NCI-H2196 treated with DMSO at 0.1 percent for 48 hours (cell line): ENCODE measurements around the gene HAGHL.
"Not testable (repeated sequence)": the region's sequence is repeated elsewhere in the genome, so short reads cannot be mapped to it uniquely, and the experiment has no call there.

Experiments
- DNase-seq: peaks from one replicate; lab custom pipeline; 2025; ENCODE audit not compliant: unreplicated experiment; lab: John Stamatoyannopoulos, UW

The HAGHL gene

DNA sequence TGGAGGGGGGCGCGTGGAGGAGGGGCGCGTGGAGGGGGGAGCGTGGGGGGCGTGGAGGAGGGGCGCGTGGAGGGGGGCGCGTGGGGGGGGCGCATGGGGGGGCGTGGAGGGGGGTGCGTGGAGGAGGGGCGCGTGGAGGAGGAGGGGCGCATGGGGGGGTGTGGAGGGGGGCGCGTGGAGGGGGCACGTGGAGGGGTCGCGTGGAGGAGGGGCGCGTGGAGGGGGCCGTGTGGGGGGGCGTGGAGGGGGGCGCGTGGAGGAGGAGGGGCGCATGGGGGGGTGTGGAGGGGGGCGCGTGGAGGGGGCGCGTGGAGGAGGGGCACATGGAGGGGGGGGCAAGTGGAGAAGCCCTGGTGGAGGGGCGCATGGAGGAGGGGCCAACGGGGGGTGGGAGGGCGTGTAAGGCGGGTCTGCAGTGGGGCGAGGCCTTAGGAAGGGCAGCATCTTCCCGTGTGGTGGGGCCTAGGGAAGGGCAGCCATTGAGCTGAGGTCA lies 40.9 kb downstream of the HAGHL start:
- no peak for DNase-seq

DNA sequence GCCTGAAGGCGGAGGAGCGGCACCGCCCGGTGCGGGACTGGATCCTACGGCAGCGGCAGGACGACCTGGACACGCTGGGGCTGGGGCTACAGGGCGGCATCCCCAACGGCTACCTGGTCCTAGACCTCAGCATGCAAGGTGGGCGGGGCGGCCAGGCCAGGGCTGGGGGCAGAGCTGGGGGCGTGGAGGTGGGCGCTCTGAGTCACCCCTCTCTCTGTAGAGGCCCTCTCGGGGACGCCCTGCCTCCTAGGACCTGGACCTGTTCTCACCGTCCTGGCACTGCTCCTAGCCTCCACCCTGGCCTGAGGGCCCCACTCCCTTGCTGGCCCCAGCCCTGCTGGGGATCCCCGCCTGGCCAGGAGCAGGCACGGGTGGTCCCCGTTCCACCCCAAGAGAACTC lies 41.5 kb downstream of the HAGHL start:
- DNase-seq, result no peak

DNA sequence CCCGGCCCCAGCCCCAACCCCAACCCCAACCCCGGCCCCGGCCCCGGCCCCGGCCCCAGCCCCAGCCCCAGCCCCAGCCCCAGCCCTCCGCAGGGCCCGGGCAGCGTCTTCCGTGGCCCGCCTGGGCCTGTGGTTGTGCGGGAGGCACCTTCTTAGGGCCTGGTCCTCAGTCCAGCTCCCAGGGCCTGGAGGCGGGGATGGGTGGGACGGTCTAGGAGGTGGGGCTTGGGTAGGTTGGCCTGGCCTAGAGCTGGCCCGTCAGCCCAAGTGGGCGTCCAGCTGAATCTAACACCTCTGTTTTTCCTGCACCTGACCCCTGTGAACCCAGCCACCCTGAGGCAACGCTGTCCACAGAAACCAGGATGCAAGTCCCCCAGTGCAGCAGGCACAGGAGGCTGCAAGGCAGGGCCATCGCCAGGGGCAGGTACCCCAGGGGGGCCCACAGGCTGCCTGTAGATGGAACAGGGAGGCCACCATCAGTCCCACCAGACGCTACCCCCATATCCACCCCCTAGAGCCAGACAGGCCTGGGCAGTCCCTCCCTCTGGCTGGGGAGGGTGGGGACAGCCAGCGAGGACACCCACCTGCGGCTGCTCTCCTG lies 42.4 kb downstream of the HAGHL start:
- no peak for DNase-seq

DNA sequence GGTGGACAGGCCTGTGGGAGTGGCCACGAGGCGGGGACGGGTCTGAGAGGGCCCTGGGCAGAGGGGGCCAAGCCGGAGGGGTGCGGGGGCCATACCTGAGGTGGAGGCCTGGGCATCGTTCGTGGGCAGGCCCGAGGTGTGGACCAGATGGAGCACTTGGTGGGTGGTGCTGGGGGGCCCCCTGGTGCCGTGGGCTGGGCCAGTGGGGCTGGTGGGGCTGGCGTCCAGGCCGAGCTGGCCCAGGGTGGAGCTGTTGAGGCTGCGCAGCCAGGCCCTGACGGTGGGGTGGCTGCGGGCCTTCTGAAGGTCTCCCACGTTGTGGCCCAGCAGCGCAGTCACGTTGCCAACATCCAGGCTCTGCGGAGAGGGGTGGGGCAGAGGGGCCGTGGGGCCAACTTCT lies 43.0 kb downstream of the HAGHL start:
- DNase-seq, result no peak

DNA sequence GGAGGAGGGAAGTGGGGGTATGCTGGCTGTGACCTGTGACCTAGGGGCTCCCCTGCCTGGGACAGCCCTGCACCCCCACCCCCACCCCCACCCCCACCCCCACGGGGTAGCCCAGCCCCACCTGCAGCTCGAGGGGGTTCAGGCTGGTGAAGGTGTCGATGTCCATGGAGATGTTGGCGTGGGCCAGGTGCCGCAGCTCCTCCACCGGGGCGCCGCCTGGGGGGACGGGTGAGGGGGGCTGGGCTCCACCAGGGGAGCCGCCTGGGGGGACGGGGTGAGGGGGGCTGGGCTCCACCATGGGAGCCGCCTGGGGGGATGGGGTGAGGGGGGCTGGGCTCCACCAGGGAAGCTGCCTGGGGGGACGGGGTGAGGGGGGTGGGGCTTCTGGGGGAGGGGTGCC lies 43.5 kb downstream of the HAGHL start:
- no peak for DNase-seq

DNA sequence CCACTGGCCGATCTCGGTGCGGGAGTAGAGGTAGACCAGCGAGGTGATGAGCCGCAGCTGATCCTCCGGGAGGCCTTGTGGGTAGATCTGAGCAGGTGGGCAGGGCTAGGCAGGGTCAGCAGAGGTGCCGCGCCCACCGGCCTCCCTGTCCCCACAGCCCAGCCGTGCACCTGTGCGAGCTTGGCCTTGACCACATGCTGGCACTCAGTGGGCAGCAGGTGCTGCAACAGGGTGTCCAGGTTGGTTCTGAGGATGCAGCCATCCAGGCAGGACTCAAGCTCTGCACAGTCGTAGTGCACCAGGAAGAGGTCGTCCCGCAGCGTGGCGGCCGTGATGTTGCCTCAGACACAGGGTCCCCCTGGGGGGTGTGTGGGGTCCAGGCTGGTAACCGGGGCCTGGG lies 46.1 kb downstream of the HAGHL start:
- DNase-seq, result no peak

DNA sequence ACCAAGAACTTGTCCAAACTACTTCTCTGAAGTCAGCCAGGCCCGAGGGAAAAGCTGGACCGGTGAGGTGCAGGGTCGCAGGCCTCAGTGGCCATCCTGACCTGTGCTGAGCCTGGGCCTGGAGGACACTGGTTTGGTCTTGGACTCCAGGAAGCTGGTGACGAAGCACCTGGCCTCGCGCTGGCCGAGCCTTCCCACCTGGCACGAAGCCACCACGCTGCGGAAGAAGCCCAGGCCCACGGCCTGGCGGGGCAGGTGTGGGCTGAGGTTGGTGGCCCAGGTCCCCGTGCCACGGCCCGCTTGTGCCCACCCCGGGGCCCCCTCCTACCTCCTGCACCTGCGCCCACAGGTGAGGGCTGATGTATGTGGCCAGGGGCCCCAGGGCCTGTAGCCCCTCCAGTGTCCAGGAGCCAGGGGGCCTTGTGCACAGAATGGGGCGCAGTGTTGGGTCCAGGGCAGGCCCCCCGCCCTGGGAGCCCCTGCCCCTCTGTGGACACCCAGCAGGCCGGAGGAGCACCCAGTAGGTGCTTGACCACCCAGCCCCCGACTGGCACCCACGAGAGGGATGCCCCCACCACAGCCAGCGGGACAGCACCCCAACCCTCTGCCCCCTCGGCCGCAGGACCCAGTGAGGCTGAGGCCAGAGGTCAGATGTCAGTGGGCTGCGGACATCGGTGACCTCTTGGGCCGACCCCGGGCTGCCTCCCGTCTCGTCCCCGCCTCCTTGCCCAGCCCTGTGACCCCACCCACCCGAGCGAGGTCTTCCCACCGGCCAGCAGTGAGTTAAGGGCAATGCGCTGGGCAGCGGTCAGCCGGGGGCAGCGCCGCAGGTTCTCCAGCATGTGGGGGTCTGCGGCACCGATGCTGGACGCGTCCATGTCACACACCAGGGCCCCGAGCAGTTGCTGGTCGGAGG lies 47.4 kb downstream of the HAGHL start:
- DNase-seq, result no peak

DNA sequence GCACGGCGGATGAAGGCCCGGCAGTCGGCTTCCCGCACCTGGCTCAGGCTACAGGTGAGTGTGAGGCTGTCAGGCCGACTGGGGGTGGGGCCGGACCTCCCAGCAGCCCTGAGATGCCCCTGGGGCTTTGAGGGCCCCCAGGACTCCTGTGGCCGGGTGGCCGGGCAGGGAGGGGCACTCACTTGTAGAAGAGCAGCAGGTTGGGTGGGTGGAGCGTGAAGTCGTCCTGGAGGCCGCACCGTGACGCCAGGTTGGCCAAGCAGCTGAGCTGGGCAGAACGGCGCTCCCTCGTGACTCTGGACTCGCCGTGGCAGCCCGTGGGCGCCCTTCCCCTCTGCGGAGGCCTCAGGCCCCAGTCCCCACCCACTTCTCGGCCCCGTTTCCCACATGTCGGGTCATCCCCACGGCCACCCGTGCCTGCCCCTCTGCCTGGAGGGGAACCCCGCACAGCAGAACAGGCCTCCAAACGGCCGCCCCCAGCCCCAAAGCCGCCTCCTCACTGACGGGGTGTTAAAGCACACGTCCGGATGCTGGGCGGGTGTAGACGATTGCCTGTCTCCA lies 48.4 kb downstream of the HAGHL start:
- DNase-seq, result no peak

DNA sequence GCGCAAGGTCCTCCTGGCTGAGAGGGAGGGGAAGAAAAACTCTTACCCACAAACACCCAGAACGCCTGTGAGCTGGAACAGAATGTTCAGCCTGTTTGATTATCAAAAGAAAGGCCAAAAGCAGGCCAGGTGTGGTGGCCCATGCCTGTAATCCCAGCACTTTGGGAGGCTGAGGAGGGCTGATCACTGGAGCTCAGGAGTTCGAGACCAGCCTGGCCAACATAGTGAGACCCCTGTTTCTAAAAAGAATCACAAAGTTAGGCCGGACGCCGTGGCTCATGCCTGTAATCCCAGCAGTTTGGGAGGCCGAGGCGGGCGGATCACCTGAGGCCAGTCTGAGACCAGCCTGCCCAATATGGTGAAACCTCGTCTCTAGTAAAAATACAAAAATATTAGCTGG lies 49.4 kb downstream of the HAGHL start:
- not testable (repeated sequence) for DNase-seq

DNA sequence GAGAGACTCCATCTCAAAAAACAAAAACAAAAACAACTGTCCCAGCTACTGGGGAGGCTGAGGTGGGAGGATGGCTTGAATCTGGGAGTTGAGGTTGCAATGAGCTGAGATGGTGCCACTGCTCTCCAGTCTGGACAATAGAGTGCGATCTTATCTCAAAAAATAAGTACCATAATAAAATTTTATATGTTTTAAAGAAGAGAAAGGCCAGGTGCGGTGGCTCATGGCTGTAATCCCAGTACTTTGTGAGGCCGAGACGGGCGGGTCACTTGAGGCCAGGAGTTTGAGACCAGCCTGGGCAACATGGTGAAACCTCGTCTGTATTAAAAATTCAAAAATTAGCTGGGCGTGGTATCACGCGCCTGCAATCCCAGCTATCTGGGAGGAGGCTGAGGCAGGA lies 49.9 kb downstream of the HAGHL start:
- no peak for DNase-seq

DNA sequence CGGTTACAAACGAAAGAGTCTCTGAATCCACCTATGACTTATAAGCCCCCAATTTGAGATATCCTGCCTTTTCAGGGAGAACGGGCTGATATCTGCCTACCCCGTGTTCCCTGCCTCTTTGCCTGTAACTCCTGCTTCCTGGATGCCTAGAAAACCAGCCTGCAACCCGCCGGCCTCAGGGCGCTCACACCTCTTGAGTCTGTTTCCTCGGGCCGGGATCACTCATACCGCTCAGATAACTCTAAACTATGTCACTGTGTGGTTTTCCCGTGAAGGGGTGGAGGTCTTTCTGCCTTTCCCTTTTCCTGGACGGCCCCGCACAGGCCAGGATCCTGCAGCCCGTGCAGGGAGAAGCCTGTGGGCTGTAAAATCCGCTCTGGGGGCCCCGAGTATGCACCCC lies 50.9 kb downstream of the HAGHL start:
- DNase-seq, result no peak

DNA sequence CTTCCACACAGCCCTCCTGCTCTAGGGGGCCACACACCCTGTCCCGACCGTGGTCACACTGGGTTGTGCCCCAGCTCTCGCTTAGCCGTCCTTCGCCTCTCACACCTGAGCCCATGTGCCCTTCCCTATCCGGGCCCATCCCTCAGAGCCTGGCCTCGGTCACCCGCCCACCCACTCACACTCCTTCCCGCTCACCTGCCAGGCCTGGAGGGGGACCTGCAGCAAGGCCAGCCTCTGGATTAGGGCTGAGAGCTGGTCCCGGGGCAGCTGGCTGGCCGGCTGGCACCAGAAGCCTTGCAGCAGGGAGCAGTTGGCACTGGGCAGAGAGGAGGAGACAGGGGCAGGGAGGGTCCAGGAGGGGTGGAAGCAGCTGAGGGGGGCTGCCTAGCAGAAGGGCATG lies 51.5 kb downstream of the HAGHL start:
- no peak for DNase-seq

DNA sequence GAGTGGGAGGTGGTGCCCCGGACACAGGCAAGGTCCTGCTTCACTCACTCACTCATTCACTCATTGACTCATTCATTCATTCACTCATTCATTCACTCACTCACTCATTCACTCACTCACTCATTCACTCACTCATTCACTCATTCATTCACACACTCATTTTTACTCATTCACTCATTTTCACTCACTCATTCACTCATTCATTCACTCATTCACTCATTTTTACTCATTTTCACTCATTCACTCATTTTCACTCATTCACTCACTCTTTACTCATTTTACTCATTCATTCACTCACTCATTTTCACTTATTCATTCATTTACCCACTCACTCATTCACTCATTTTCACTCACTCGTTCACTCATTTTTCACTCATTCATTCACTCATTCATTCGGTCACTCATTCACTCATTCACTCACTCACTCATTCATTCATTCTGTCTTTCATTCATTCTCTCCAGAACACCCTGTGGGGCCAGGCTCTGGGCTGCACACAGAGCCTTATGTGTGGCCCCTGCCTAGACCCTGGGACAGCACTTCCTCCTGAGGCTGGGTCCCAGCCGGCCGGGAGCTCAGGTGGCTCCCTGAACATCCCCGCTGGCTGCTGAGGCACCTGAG lies 52.1 kb downstream of the HAGHL start:
- no peak for DNase-seq
